ENCODE data around the gene EP400.
"Not testable (repeated sequence)": the region's sequence is repeated elsewhere in the genome, so short reads cannot be mapped to it uniquely, and the experiment has no call there.

Gene EP400

GRCh38 chr12:132021031-132021871 lies 71.5 kb downstream of the EP400 start:
- no peak for FAIRE-seq

DNA sequence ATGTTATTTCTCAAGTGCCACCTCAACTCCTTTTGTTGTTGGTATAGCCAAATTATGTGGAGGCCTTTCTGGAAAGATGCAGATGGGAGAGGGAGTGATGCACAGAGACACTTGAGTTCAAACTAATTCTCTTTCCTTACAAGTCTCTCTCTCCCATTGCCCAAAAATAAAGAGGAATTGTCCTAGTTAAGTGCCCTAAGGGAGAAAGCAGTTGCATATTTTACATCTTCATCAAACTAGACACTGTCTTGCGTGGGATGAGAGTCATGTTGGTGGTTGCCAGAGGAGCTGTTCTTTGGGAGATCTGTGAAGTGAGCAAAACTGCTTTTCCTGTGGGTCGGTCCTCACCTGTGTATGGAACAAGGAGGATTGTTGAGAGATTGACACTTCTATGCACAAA lies 72.2 kb downstream of the EP400 start:
- FAIRE-seq = no peak

GRCh38 chr12:132023658-132024057 lies 73.9 kb downstream of the EP400 start:
- no peak for FAIRE-seq

GRCh38 chr12:132024758-132025157 lies 75.0 kb downstream of the EP400 start:
- FAIRE-seq = no peak

DNA sequence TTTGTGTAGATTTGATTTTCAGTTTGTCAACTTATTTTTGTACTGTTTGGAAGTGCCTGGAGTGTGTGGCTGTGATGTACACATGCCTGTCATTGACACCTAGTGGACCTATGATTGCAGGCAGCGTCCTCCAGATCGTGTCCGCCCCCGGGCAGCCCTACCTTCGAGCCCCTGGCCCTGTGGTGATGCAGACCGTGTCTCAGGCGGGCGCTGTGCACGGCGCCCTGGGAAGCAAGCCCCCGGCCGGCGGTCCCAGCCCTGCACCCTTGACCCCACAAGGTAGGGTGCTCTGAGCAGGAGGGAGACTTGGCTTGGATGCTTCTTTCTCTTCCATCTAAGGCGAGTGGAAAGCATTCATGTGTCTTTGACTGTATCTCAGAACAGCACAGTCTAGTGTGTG lies 75.8 kb downstream of the EP400 start:
- FAIRE-seq = no peak

DNA sequence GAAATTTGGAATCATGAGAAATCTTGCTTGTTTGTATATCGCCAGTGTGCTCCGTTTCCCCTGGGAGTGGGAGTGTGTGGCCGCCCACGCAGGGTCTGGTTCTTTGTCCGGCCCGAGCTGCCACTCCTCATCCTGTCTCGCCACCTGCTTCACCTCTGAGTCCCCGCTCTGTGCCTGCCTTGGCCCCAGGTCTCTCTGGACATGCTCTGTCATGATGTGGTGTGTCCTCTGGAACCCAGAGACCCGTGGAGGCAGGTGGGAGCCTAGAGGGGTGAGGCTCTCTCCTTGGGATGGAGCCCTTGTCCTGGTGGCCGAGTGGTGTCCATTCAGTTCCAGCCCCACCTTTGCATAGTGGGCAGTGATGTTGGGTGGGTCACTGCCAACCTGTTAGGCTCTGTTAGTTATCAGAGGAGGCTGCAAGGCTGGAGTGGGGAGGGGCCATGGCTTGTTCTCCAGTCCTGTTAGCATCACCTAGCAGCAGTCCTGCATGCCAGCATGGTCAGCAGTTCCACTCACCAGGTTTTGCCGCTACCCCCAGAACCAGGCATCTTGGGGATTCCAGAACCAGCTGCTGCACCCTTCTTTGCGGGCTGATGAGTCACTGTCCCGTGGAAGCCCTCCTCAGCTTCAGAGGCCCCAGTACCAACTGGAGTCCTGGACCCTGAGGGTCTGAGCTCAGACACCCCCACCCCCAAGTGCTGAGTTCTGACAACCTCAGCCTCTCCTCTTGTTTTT lies 76.5 kb downstream of the EP400 start:
- FAIRE-seq = no peak

GRCh38 chr12:132026796-132027500 lies 77.2 kb downstream of the EP400 start:
- FAIRE-seq = no peak

DNA sequence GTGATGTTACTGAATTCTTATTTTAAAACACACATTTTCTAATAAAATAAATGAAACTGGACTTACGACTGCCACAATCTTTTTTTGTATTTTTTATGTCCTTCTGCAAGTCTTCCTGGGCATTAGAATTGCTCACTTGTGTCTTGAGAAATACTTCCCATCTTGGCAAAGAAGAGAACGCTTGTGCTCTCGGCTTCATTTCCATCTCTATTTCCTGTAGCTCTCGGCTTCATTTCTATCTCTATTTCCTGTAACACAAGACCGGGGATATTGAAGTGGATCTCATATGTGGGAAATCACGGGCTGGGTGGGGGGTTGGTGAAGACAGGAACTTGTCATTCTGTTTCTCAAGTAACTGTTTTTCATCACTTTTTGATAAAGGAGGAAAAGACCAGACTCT lies 77.9 kb downstream of the EP400 start:
- no peak for FAIRE-seq

- no peak for FAIRE-seq
Observed at GRCh38 chr12:132028111-132028510, 78.4 kb downstream of the EP400 start.

- no peak for FAIRE-seq
Observed at GRCh38 chr12:132029503-132030300, 80.0 kb downstream of the EP400 start.

- no peak for FAIRE-seq
Observed at GRCh38 chr12:132030367-132031038, 80.8 kb downstream of the EP400 start.

DNA sequence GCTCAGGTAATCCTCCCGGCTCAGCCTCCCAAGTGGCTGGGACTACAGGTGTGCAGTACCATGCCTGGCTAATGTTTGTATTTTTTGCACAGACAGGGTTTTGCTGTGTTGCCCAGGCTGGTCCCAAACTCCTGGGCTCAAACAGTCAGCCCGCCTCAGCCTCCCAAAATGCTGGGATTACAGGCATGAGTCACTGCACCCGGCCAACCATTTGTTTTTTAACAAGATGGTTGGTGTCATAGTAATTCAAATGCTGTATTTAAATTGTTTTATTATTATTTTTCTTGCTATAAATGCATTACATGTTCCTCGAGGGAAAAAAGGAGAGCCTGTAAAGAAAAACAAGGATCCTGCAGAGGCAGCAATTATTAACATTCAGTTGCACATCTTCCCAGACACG lies 83.9 kb downstream of the EP400 start:
- FAIRE-seq = no peak

DNA sequence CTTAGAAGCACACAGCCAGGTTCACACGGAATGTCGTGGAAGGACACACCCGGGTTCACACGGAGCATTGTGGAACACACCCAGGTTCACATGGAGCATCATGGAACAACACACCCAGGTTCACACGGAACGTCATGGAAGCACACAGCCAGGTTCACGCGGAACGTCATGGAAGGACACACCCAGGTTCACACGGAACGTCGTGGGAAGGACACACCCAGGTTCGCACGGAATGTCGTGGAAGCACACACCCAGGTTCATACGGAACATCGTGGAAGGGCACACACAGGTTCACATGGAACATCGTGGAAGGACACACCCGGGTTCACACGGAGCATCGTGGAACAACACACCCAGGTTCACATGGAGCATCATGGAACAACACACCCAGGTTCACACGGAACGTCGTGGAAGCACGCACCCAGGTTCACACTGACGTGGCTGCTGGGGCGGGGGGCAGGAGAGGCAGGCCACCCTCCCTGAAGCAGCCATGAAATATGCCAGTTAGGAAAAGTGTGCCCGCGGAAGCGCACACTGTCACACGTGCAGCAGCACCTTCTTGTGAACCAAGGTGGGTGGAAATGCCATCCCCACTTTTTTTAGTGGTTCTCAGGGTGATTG lies 86.4 kb downstream of the EP400 start:
- FAIRE-seq = no peak

DNA sequence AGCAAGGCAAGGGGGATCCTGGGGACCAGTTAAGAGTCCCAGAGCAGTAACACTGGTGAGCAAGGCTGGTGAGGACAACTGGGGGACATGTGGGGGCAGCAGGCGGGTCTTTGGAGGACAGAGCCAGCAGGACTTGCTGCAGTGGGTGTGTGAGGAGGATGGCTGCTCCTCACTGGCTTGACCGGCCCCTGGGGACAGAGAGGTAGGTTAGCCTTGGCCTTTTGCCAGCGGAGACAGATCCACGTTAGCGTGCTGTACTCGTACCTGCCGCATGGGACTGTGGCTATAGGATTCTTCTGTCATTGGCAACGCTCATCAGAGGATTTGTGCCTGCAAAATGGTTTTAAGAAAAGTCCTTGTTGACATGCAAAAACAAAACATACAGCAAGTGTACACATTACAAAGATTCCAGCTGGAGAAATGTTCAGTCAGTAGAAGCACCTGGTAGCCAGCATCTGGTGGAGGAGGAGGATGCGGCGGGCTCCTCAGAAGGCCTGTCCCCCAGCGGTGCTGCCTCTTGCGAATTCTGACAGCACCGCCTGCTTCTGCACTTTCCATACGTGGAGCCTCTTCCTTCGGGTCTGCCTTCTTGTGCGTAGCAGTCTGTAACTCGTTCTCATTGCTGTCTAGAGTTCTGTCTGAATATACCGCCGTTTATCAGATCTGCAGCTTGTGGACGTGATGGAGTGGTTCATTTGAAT lies 91.3 kb downstream of the EP400 start:
- no peak for FAIRE-seq

- no peak for FAIRE-seq
Observed at GRCh38 chr12:132043216-132043615, 93.5 kb downstream of the EP400 start.

- no peak for FAIRE-seq
Observed at GRCh38 chr12:132043770-132044467, 94.2 kb downstream of the EP400 start.

DNA sequence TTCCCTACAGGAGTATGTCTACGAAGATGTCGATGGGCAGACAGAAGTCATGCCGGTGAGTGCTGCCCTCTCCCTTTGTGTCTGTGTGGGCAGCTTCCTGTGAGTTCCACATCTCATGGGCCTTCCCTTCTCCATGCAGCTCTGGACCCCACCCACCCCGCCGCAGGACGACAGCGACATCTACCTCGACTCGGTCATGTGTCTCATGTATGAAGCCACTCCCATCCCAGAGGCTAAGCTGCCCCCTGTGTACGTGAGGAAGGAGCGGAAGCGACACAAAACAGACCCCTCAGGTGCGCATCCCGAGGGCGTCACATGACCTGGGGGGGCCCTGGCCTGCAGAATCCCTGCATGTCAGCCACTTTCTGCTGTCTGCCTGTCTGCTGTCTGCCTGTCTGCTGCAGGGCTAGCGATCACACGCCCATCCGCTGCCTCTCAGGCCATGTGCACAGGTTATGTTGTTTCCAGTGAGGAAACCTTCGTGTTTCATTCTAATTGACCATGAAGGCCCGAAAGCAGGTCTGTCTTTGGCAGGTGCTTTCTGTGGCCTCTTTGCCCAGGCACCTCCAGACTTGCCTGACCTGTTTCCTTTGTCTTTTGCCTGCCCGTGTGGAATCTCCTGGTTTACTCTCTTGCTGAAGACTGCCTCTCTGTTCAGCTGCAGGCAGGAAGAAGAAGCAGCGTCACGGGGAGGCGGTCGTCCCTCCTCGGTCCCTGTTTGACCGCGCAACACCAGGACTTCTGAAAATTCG lies 95.1 kb downstream of the EP400 start:
- no peak for FAIRE-seq

DNA sequence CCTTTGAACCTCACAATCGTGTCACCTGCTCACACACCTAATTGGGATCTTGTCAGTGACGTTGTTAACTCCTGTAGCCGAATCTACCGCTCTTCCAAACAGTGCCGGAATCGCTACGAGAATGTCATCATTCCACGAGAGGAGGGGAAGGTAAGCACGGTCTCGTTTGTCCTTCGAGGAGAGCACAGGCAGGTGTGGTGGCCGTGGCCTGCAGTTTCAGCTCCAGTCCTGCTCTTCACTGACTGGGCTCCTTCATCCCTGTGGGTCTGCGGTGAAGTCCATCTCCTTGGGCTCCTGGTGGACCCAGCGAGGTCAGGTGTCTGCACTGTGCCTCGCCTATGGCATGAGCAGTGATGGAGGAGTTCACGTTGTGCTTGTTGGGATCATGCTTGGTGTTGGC lies 96.0 kb downstream of the EP400 start:
- FAIRE-seq = no peak

DNA sequence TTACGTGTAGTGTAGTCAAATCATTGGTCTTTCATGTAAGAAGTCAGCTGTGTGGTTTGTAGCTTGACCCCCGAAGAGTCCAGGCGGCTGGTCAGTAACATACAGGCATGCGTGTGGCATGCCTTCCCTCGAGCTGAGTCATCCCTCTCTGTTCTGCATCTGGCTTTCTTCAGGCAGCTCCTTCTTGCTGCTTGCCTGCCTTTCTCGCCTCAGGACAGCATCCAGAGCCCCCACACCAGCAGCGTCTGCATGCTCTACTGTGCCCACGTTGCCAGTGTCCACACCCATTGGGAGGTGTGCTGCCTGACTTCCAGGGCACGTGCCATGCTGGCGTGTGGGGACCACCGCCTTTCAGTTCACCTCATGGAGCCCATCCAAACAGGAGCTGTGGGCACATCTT lies 96.8 kb downstream of the EP400 start:
- FAIRE-seq = no peak

DNA sequence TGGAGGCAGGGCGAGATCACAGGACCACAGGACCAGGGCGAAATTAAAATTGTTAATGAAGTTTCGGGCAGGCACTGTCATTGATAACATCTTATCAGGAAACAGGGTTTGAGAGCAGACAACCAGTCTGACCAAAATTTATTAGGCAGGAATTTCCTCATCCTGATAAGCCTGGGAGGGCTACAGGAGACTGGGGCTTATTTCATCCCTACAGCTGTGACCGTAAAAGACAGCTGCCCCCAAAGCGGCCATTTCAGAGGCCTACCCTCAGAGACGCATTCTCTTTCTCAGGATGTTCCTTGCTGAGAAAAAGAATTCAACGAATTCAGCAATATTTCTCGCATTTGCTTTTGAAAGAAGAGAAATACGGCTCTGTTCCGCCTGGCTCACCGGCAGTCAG lies 97.9 kb downstream of the EP400 start:
- FAIRE-seq = not testable (repeated sequence)
